HCT116 (cell line): ENCODE measurements around the gene RTF2. TPM values are rescaled to one million over a fixed set of nuclear protein-coding genes. Genes with fewer than 3 reads are reported as not detected.
A peak's percentile ranks its signal among the peaks of the same experiment; 100 is the strongest.

Source experiments
- ATAC-seq: fragments of 200-7000 bp; cut with Tn5 transposase; 2 replicates; pipeline ENCODE4 v1.9.1; 2020; ENCODE audit warnings: mild to moderate bottlenecking, moderate library complexity
- BruUV-seq: library from RNA; stranded (reverse); fragments of 400-500 nt; replicated peaks from 2 replicates; lab custom pipeline; 2021; lab: Mats Ljungman, UMichigan
- CTCF ChIA-PET: fragments of 300-600 bp; sonication (Branson Sonifier 250); formaldehyde crosslinking; loops from one replicate; lab custom pipeline; 2021; ENCODE audit warnings: antibody characterized with exemption; lab: Charles Lee
- POLR2A ChIA-PET: fragments of 300-600, 350-600 bp; sonication (Branson Sonifier 250); formaldehyde crosslinking; loops from one replicate; lab custom pipeline; 2021; ENCODE audit warnings: antibody characterized with exemption; lab: Charles Lee
- RAD21 ChIA-PET, 2 experiments: fragments of 300-600 bp; sonication (Branson Sonifier 250); formaldehyde crosslinking; loops; one replicate each; lab custom pipeline; 2023; ENCODE audit warnings: low total read pairs in 2 of 2; ENCODE audit not compliant: uncharacterized antibody in 2 of 2, unreplicated experiment in 2 of 2, low non-redundant PET in 1 of 2; lab: Charles Lee
- DNase-seq: peaks from one replicate; pipeline ENCODE4 v3.0.0-alpha.2; 2010; ENCODE audit warnings: low read depth, low spot score
- H2AFZ ChIP-seq: fragments of 200-600 bp; shearing (Covaris generic), sonication (generic); 2 replicates; pipeline ENCODE4 v1.6.1; 2017; ENCODE audit warnings: low read depth, mixed run types, mixed read lengths, antibody characterized with exemption, low read length; ENCODE audit not compliant: poor library complexity, severe bottlenecking
- H3K27ac ChIP-seq: 2 replicates; pipeline ENCODE4 v1.5.1; 2012; ENCODE audit warnings: low read depth, low read length
- H3K27me3 ChIP-seq: fragments of 200-600 bp; sonication (generic); 2 replicates; pipeline ENCODE4 v1.6.1; 2016; ENCODE audit warnings: mixed run types, low read length, mixed read lengths; ENCODE audit not compliant: insufficient read depth
- H3K36me3 ChIP-seq, 2 experiments: fragments of 200-500 bp in 1 of 2; fragments of 200-600 bp in 1 of 2; sonication (Bioruptor generic) in 1 of 2; sonication (generic) in 1 of 2; 2 replicates each; pipeline versions ENCODE4 v1.5.1 to v1.6.1; 2014 to 2016; ENCODE audit warnings: low read length in 2 of 2, inconsistent platforms in 1 of 2, mixed read lengths in 1 of 2, mixed run types in 1 of 2; ENCODE audit not compliant: insufficient read depth in 2 of 2, control insufficient read depth in 1 of 2
- H3K4me1 ChIP-seq, 2 experiments: fragments of 200-600 bp in 1 of 2; sonication (generic) in 1 of 2; 2 replicates each; pipeline versions ENCODE4 v1.5.1 to v1.6.1; 2012 to 2017; ENCODE audit warnings: low read length in 2 of 2, inconsistent platforms in 1 of 2, mild to moderate bottlenecking in 1 of 2, mixed read lengths in 1 of 2, mixed run types in 1 of 2, moderate library complexity in 1 of 2; ENCODE audit not compliant: insufficient read depth in 2 of 2, control insufficient read depth in 1 of 2
- H3K4me2 ChIP-seq: fragments of 200-600 bp; sonication (generic); 2 replicates; pipeline ENCODE4 v1.6.1; 2017; ENCODE audit warnings: mixed run types, low read length, mixed read lengths
- H3K4me3 ChIP-seq, 2 experiments: fragments of 200-600 bp in 1 of 2; sonication (generic) in 1 of 2; replicated peaks in 1 of 2; 2 replicates each; pipeline ENCODE4 v1.5.1; 2011 to 2016; ENCODE audit warnings: low read length in 2 of 2, control low read depth in 1 of 2, low read depth in 1 of 2, mild to moderate bottlenecking in 1 of 2, mixed read lengths in 1 of 2, mixed run types in 1 of 2
- H3K79me2 ChIP-seq: fragments of 200-600 bp; sonication (generic); 2 replicates; pipeline ENCODE4 v1.6.1; 2017; ENCODE audit warnings: mild to moderate bottlenecking, mixed run types, low read length, moderate library complexity, mixed read lengths; ENCODE audit not compliant: insufficient read depth
- H3K9ac ChIP-seq: fragments of 200-600 bp; sonication (generic); 2 replicates; pipeline ENCODE4 v1.6.1; 2016; ENCODE audit warnings: low read length, mixed read lengths
- H3K9me2 ChIP-seq: fragments of 200-600 bp; sonication (generic), shearing (Covaris generic); 2 replicates; pipeline ENCODE4 v1.6.1; 2017; ENCODE audit warnings: mixed run types, mild to moderate bottlenecking, moderate library complexity; ENCODE audit not compliant: insufficient read depth
- H3K9me3 ChIP-seq, 2 experiments: fragments of 200-500 bp in 1 of 2; fragments of 200-600 bp in 1 of 2; sonication (Bioruptor generic) in 1 of 2; sonication (generic) in 1 of 2; 2 replicates each; pipeline ENCODE4 v1.6.1; 2014 to 2017; ENCODE audit warnings: low read length in 2 of 2, mixed read lengths in 2 of 2, inconsistent platforms in 1 of 2, low read depth in 1 of 2, mild to moderate bottlenecking in 1 of 2, mixed run types in 1 of 2, moderate library complexity in 1 of 2; ENCODE audit not compliant: control insufficient read depth in 1 of 2, insufficient read depth in 1 of 2
- H4K20me1 ChIP-seq: fragments of 200-600 bp; sonication (generic), shearing (Covaris generic); 2 replicates; pipeline ENCODE4 v1.6.1; 2017; ENCODE audit warnings: mixed run types, mild to moderate bottlenecking, moderate library complexity; ENCODE audit not compliant: insufficient read depth
- CBX3 ChIP-seq: IDR thresholded peaks from 2 replicates; pipeline ENCODE4 v1.6.1; 2012; ENCODE audit warnings: low read depth
- CEBPB ChIP-seq: IDR thresholded peaks from 2 replicates; pipeline ENCODE4 v1.6.1; 2012; ENCODE audit warnings: low read depth
- EGR1 ChIP-seq: IDR thresholded peaks from 2 replicates; pipeline ENCODE4 v1.6.1; 2012; ENCODE audit warnings: low read depth
- ELF1 ChIP-seq: IDR thresholded peaks from 2 replicates; pipeline ENCODE4 v1.6.1; 2012; ENCODE audit warnings: low read depth, borderline replicate concordance
- EZH2 ChIP-seq: fragments of 200-600 bp; sonication (generic); IDR thresholded peaks from 2 replicates; pipeline ENCODE4 v1.6.1; 2017; ENCODE audit warnings: antibody characterized with exemption, mixed run types
- FOSL1 ChIP-seq: IDR thresholded peaks from 2 replicates; pipeline ENCODE4 v1.6.1; 2012; ENCODE audit warnings: low read depth
- JUND ChIP-seq: IDR thresholded peaks from 2 replicates; pipeline ENCODE4 v1.6.1; 2012
- POLR2AphosphoS5 ChIP-seq: IDR thresholded peaks from 2 replicates; pipeline ENCODE4 v1.6.1; 2011; ENCODE audit warnings: mild to moderate bottlenecking, low read depth, low read length, moderate library complexity
- RAD21 ChIP-seq: IDR thresholded peaks from 2 replicates; pipeline ENCODE4 v1.6.1; 2012; ENCODE audit warnings: low read depth, mild to moderate bottlenecking
- SP1 ChIP-seq: IDR thresholded peaks from 2 replicates; pipeline ENCODE4 v1.6.1; 2012; ENCODE audit warnings: low read depth
- SRF ChIP-seq: IDR thresholded peaks from 2 replicates; pipeline ENCODE4 v1.6.1; 2012; ENCODE audit warnings: low read depth
- TCF7L2 ChIP-seq: IDR thresholded peaks from 2 replicates; pipeline ENCODE4 v1.7.0; 2011; ENCODE audit warnings: borderline replicate concordance, inconsistent platforms; ENCODE audit not compliant: insufficient read depth, insufficient read length; ENCODE audit errors: extremely low read depth
- intact Hi-C: fragments of 100-400 bp; cut with micrococcal nuclease; formaldehyde crosslinking; loops from 2 replicates; pipeline ENCODE4 v1.10.0; 2022
- total RNA-seq: library from RNA; stranded (reverse); gene quantifications from one replicate; pipeline ENCODE4 v1.2.1, GENCODE V29; 2021; ENCODE audit not compliant: unreplicated experiment
- TF ChIP-seq, protein P1 (sequence below), 3 experiments: fragments of 200-600 bp in 1 of 3; sonication (generic) in 1 of 3; IDR thresholded peaks in 2 of 3; conservative IDR thresholded peaks in 1 of 3; 2 replicates each; pipeline ENCODE4 v1.5.1; 2012 to 2017; ENCODE audit warnings: low read depth in 2 of 3, low read length in 2 of 3, antibody characterized with exemption in 1 of 3, borderline replicate concordance in 1 of 3, control low read depth in 1 of 3, mild to moderate bottlenecking in 1 of 3, mixed read lengths in 1 of 3, mixed run types in 1 of 3, moderate library complexity in 1 of 3; ENCODE audit not compliant: insufficient read depth in 1 of 3
- TF ChIP-seq, protein P2 (sequence below): IDR thresholded peaks from 2 replicates; pipeline ENCODE4 v1.6.1; 2012; ENCODE audit warnings: low read depth
- TF ChIP-seq, protein P3 (sequence below): IDR thresholded peaks from 2 replicates; pipeline ENCODE4 v1.6.1; 2012

The RTF2 gene
- total RNA-seq, 1 experiment from 2014 or later: 73.8 TPM

DNA sequence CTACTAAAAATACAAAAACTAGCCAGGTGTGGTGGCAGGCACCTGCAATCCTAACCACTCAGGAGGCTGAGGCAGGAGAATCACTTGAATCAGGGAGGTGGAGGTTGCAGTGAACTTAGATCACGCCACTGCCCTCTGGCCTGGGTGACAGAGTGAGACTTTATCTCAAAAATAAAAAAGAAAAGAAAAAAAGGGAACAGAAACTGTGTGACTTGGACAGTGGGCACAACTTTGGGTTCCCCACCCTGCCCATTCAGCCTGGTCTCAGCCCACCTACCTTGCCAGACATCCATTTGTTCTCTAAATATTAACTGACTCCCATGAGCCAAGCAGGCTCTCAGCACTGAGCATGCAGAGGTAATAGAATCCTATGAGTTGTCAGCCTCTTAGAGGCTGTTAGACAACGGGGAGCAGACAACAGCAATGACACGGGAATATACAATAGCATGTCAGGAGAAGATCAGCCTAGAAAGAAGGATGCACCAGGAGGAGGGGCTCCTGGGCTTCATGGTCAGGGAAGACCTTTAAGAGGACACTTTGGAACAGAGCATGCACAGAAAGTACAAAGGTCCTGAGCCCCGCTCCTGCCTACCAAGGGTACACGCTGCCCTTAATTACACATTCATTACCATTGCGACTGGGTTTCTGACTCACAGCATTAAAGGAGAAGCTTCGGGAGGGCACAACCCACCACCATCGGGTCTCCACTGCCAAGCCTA is 84.6 kb downstream of the RTF2 start (continued):
- TF ChIP-seq, protein P1, sequence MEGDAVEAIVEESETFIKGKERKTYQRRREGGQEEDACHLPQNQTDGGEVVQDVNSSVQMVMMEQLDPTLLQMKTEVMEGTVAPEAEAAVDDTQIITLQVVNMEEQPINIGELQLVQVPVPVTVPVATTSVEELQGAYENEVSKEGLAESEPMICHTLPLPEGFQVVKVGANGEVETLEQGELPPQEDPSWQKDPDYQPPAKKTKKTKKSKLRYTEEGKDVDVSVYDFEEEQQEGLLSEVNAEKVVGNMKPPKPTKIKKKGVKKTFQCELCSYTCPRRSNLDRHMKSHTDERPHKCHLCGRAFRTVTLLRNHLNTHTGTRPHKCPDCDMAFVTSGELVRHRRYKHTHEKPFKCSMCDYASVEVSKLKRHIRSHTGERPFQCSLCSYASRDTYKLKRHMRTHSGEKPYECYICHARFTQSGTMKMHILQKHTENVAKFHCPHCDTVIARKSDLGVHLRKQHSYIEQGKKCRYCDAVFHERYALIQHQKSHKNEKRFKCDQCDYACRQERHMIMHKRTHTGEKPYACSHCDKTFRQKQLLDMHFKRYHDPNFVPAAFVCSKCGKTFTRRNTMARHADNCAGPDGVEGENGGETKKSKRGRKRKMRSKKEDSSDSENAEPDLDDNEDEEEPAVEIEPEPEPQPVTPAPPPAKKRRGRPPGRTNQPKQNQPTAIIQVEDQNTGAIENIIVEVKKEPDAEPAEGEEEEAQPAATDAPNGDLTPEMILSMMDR (IDR thresholded peaks at IDR 0.05 in 2 of 3, conservative IDR thresholded peaks at IDR 0.05 in 1 of 3; ENCODE audit: borderline replicate concordance in 1 of 3, insufficient read depth in 1 of 3, low read depth in 2 of 3, low read length in 2 of 3): no peak
- no peak for TF ChIP-seq POLR2AphosphoS5
- TF ChIP-seq, all 23 proteins: peak for 0

DNA sequence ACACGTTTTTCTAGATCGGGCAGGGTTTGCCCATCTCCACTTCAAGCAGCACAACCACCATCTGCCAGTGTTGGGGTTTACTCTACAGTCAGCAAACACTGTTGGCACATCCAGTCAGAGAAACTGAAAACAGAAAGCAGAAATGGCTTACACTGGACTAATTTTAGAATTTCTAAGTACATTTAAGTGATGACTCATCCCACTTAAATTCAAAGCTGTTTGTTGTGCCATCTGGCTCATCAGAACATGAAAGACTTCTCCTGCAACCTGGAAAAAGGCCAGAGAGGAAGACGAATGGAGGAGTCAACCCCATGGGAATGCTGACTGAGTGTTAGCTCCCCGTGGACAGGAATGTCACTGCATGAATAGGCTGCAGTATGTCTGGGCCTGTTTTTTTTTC is 86.4 kb downstream of the RTF2 start:
- Histone ChIP-seq H3K9ac (peak overlapping the region; percentile 17), H3K27ac (peak overlapping the region; percentile 36; the same call in 1 of the 2 replicates), H3K4me1 (peaks cover 18 to 42% of the 10 kb centered on the region in 2 experiments), H3K9me2 (no peaks in the 10 kb centered on the region), H3K27me3 (no peaks in the 10 kb centered on the region), H3K4me3 (peak overlapping the region in 1 of 2 experiments; percentile 33; a peak in 3 of 4 replicates), H3K9me3 (no peaks in the 10 kb centered on the region), H4K20me1 (no peaks in the 10 kb centered on the region), H3K79me2 (no peaks in the 10 kb centered on the region), H2AFZ (peak overlapping the region; percentile 84), H3K36me3 (no peaks in the 10 kb centered on the region), H3K4me2 (peak overlapping the region; percentile 68)
- ATAC-seq (peak; percentile 87), DNase-seq (peak; percentile 90)
- ChIA-PET CTCF (interaction anchor here (0.6 to 1.6 kb wide), 8 partner anchors 15 to 1873 kb away, joined by 3 to 6 read pairs (median 3); no protein-coding TSS in a partner anchor), POLR2A (no interaction called here), RAD21 (no interaction called here)
- BruUV-seq: no TSS peak
- intact Hi-C loops: no loop called here
- peak; percentile 82 for TF ChIP-seq CEBPB
- TF ChIP-seq EZH2: no peak
- peak; percentile 34 for TF ChIP-seq CBX3
- TF ChIP-seq RAD21: peak; percentile 32; the same call in 1 of the 2 replicates
- TF ChIP-seq SP1: peak; percentile 86
- TF ChIP-seq JUND: peak; percentile 94
- TF ChIP-seq EGR1: no peak
- TF ChIP-seq, protein P2, sequence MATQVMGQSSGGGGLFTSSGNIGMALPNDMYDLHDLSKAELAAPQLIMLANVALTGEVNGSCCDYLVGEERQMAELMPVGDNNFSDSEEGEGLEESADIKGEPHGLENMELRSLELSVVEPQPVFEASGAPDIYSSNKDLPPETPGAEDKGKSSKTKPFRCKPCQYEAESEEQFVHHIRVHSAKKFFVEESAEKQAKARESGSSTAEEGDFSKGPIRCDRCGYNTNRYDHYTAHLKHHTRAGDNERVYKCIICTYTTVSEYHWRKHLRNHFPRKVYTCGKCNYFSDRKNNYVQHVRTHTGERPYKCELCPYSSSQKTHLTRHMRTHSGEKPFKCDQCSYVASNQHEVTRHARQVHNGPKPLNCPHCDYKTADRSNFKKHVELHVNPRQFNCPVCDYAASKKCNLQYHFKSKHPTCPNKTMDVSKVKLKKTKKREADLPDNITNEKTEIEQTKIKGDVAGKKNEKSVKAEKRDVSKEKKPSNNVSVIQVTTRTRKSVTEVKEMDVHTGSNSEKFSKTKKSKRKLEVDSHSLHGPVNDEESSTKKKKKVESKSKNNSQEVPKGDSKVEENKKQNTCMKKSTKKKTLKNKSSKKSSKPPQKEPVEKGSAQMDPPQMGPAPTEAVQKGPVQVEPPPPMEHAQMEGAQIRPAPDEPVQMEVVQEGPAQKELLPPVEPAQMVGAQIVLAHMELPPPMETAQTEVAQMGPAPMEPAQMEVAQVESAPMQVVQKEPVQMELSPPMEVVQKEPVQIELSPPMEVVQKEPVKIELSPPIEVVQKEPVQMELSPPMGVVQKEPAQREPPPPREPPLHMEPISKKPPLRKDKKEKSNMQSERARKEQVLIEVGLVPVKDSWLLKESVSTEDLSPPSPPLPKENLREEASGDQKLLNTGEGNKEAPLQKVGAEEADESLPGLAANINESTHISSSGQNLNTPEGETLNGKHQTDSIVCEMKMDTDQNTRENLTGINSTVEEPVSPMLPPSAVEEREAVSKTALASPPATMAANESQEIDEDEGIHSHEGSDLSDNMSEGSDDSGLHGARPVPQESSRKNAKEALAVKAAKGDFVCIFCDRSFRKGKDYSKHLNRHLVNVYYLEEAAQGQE: no peak
- TF ChIP-seq SRF: peak; percentile 71; the same call in 1 of the 2 replicates
- TF ChIP-seq TCF7L2: peak; percentile 96
- TF ChIP-seq, protein P3, sequence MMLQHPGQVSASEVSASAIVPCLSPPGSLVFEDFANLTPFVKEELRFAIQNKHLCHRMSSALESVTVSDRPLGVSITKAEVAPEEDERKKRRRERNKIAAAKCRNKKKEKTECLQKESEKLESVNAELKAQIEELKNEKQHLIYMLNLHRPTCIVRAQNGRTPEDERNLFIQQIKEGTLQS: peak; percentile 61; the same call in 1 of the 2 replicates
- TF ChIP-seq, protein P1 (IDR thresholded peaks at IDR 0.05 in 2 of 3, conservative IDR thresholded peaks at IDR 0.05 in 1 of 3; ENCODE audit: borderline replicate concordance in 1 of 3, insufficient read depth in 1 of 3, low read depth in 2 of 3, low read length in 2 of 3): peak in 2 of 3 experiments; percentile 13 to 23; a peak in 2 of 6 replicates
- TF ChIP-seq POLR2AphosphoS5: peak; percentile 67
- peak; percentile 89 for TF ChIP-seq FOSL1
- peak; percentile 28; the same call in 1 of the 2 replicates for TF ChIP-seq ELF1
